Naive thymus-derived CD4-positive, alpha-beta T cell (primary cell): ENCODE measurements around the gene MACROD2. TPM values are rescaled to one million over a fixed set of nuclear protein-coding genes. Genes with fewer than 3 reads are reported as not detected.

Experiments
- ATAC-seq: fragments of 150-1000 bp; cut with Tn5 transposase; 2 replicates; pipeline ENCODE4 v1.10.0; 2021; ENCODE audit warnings: mild to moderate bottlenecking, moderate library complexity
- CTCF ChIA-PET: fragments of 350-600 bp; sonication (Branson Sonifier 250); formaldehyde crosslinking; loops from one replicate; lab custom pipeline; 2021; ENCODE audit warnings: antibody characterized with exemption; lab: Charles Lee
- POLR2A ChIA-PET: fragments of 350-600 bp; sonication (Branson Sonifier 250); formaldehyde crosslinking; loops from one replicate; lab custom pipeline; 2021; ENCODE audit warnings: antibody characterized with exemption, inconsistent platforms; lab: Charles Lee
- DNase-seq, 9 donors: peaks; one replicate each; pipeline versions ENCODE4 v3.0.0 to v3.0.0-alpha.2; 2020 to 2022; ENCODE audit warnings: mixed read lengths in 1 of 9
- H3K27ac ChIP-seq: one replicate; pipeline ENCODE4 v1.7.0; 2013; ENCODE audit warnings: mild to moderate bottlenecking, low read depth, low read length, moderate library complexity
- H3K27me3 ChIP-seq, 2 donors: one replicate each; pipeline ENCODE4 v1.7.0; 2013; ENCODE audit warnings: low read length in 2 of 2, mild to moderate bottlenecking in 2 of 2, moderate library complexity in 2 of 2; ENCODE audit not compliant: control insufficient read depth in 2 of 2, insufficient read depth in 2 of 2
- H3K36me3 ChIP-seq, 3 experiments: 1 replicate in 2 of 3; 2 replicates in 1 of 3; pipeline ENCODE4 v1.7.0; 2013; ENCODE audit warnings: low read length in 3 of 3, mild to moderate bottlenecking in 3 of 3, moderate library complexity in 1 of 3; ENCODE audit not compliant: insufficient read depth in 3 of 3, control insufficient read depth in 2 of 3
- H3K4me1 ChIP-seq, 2 donors: one replicate each; pipeline ENCODE4 v1.7.0; 2013; ENCODE audit warnings: low read length in 2 of 2, mild to moderate bottlenecking in 2 of 2, moderate library complexity in 1 of 2; ENCODE audit not compliant: control insufficient read depth in 2 of 2, insufficient read depth in 2 of 2
- H3K4me3 ChIP-seq: 2 replicates; pipeline ENCODE4 v1.7.0; 2013; ENCODE audit warnings: mild to moderate bottlenecking, low read length
- H3K9me3 ChIP-seq, 3 experiments: 1 replicate in 2 of 3; 2 replicates in 1 of 3; pipeline ENCODE4 v1.7.0; 2013; ENCODE audit warnings: low read length in 3 of 3; ENCODE audit not compliant: control insufficient read depth in 2 of 3
- H3K27ac Mint-ChIP-seq, 9 donors: one replicate each; pipeline ENCODE4 v1.8.0; 2020 to 2022; ENCODE audit warnings: mixed read lengths in 9 of 9, mild to moderate bottlenecking in 8 of 9, moderate library complexity in 5 of 9, inconsistent platforms in 2 of 9
- H3K27me3 Mint-ChIP-seq, 5 donors: one replicate each; pipeline ENCODE4 v1.8.0; 2021 to 2022; ENCODE audit warnings: mixed read lengths in 5 of 5, mild to moderate bottlenecking in 1 of 5
- H3K36me3 Mint-ChIP-seq, 5 donors: one replicate each; pipeline ENCODE4 v1.8.0; 2020 to 2022; ENCODE audit warnings: mixed read lengths in 5 of 5, mild to moderate bottlenecking in 3 of 5, inconsistent platforms in 1 of 5
- H3K4me1 Mint-ChIP-seq, 7 donors: one replicate each; pipeline ENCODE4 v1.8.0; 2020 to 2022; ENCODE audit warnings: mixed read lengths in 7 of 7, mild to moderate bottlenecking in 3 of 7, inconsistent platforms in 1 of 7
- H3K4me3 Mint-ChIP-seq, 10 donors: one replicate each; pipeline ENCODE4 v1.8.0; 2020 to 2022; ENCODE audit warnings: mild to moderate bottlenecking in 10 of 10, mixed read lengths in 10 of 10, moderate library complexity in 6 of 10, inconsistent platforms in 2 of 10
- H3K9me3 Mint-ChIP-seq, 11 donors: one replicate each; pipeline ENCODE4 v1.8.0; 2020 to 2022; ENCODE audit warnings: mixed read lengths in 11 of 11, mild to moderate bottlenecking in 4 of 11, inconsistent platforms in 1 of 11, moderate library complexity in 1 of 11
- intact Hi-C, 2 donors: fragments of 100-400 bp; cut with micrococcal nuclease; formaldehyde crosslinking; loops; one replicate each; pipeline ENCODE4 v1.15.1; 2023
- polyA plus RNA-seq, 2 donors: library from polyadenylated mRNA; unstranded; fragments of 300-500 nt; fragmentation: Illumina TruSeq; gene quantifications; one replicate each; pipeline ENCODE4 v1.2.3, GENCODE V29; 2021
- total RNA-seq, 6 experiments: library from RNA in 5 of 6; stranded (reverse) in 5 of 6; gene quantifications; 1 replicate in 5 of 6; 2 replicates in 1 of 6; pipeline ENCODE4 v1.2.3 and lab custom pipeline; 2021 to 2026

The MACROD2 gene
- total and polyA plus RNA-seq, 7 experiments from 2014 or later = 0.27 to 0.86 (median 0.34) TPM; not detected in 4

DNA sequence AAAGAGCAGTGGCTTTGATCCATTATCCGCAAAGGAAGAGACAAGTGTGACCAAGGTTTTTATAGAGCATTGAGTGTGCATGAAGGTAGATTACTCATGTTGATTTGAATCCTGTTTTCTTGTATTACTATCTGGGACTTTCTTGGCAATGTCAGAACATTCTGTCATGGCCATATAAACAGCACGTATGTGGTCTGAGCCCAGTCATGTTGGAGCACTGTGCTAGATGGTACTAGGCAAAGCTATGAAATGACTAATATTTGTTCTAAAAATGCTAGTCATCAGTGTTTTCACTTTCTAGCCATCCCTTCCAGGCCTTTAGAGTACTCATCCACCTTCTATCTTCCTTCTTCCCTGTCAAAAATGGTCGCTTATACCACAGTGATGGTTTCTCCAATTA lies 620.7 kb downstream of the MACROD2 start:
- no peaks in the 10 kb centered on the region for H3K4me1 ChIP-seq
- DNase-seq (no peak), ATAC-seq (no peak)
- no peak overlapping the region for H3K4me3 ChIP-seq
- H3K36me3 ChIP-seq = no peaks in the 10 kb centered on the region
- H3K27me3 Mint-ChIP-seq = no peaks in the 10 kb centered on the region
- H3K36me3 Mint-ChIP-seq = no peaks in the 10 kb centered on the region
- no peaks in the 10 kb centered on the region for H3K4me1 Mint-ChIP-seq
- intact Hi-C loops = no loop called here
- H3K9me3 ChIP-seq = no peaks in the 10 kb centered on the region
- peaks cover 0 to 24% (median 4%) of the 10 kb centered on the region in 11 donors for H3K9me3 Mint-ChIP-seq
- no peak overlapping the region for H3K4me3 Mint-ChIP-seq
- H3K27ac Mint-ChIP-seq = no peak overlapping the region
- POLR2A ChIA-PET = no interaction called here
- CTCF ChIA-PET = no interaction called here
- H3K27me3 ChIP-seq = no peaks in the 10 kb centered on the region
- H3K27ac ChIP-seq = no peak overlapping the region

DNA sequence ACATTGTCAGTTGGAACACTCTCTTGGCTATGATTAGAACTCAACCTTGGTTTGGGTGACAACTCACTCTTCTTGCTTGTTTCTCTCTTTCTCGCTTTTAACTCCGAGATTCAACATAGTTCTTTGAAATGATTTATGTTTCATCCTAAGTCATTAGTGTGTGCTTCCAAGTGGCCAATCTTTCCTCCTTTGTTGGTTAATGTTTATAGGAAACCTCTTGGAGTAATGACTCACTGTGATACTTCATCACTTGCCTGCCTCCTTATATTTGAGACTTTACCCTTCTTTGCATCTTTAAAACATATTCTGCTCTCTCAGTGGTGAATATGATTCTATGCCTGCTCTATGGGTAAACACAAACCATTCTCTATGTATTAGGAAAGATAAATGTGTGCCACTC lies 621.8 kb downstream of the MACROD2 start:
- ATAC-seq (no peak), DNase-seq (no peak)
- Mint-ChIP-seq H3K36me3 (no peaks in the 10 kb centered on the region), H3K27ac (no peak overlapping the region), H3K4me3 (no peak overlapping the region), H3K27me3 (no peaks in the 10 kb centered on the region), H3K9me3 (peaks cover 0 to 24% (median 4%) of the 10 kb centered on the region in 11 donors), H3K4me1 (no peaks in the 10 kb centered on the region)
- intact Hi-C loops = no loop called here
- Histone ChIP-seq H3K27me3 (no peaks in the 10 kb centered on the region), H3K4me1 (no peaks in the 10 kb centered on the region), H3K36me3 (no peaks in the 10 kb centered on the region), H3K4me3 (no peak overlapping the region), H3K9me3 (no peaks in the 10 kb centered on the region), H3K27ac (no peak overlapping the region)
- CTCF ChIA-PET = no interaction called here
- POLR2A ChIA-PET = interaction anchor here (0.7 kb wide), 1 partner anchor 9 kb away, joined by 3 read pairs; no protein-coding TSS in a partner anchor

- CTCF ChIA-PET = no interaction called here
- Histone ChIP-seq H3K4me1 (no peaks in the 10 kb centered on the region), H3K27me3 (no peaks in the 10 kb centered on the region), H3K4me3 (no peak overlapping the region), H3K36me3 (no peaks in the 10 kb centered on the region), H3K27ac (no peak overlapping the region), H3K9me3 (no peaks in the 10 kb centered on the region)
- no peak for DNase-seq
- intact Hi-C loops = no loop called here
- Mint-ChIP-seq H3K4me3 (no peak overlapping the region), H3K27ac (no peak overlapping the region), H3K36me3 (no peaks in the 10 kb centered on the region), H3K4me1 (no peaks in the 10 kb centered on the region), H3K9me3 (peaks cover 0 to 24% (median 6%) of the 10 kb centered on the region in 11 donors), H3K27me3 (no peaks in the 10 kb centered on the region)
- ATAC-seq = no peak
- POLR2A ChIA-PET = no interaction called here
Measured at GRCh38 chr20:14619411-14619810, 624.1 kb downstream of the MACROD2 start.

GRCh38 chr20:14622796-14623195 lies 627.5 kb downstream of the MACROD2 start:
- no peak overlapping the region for H3K4me3 Mint-ChIP-seq
- no peaks in the 10 kb centered on the region for H3K27me3 Mint-ChIP-seq
- H3K9me3 ChIP-seq = no peaks in the 10 kb centered on the region
- no peak for DNase-seq
- CTCF ChIA-PET = no interaction called here
- peaks cover 0 to 12% (median 3%) of the 10 kb centered on the region in 11 donors for H3K9me3 Mint-ChIP-seq
- intact Hi-C loops = no loop called here
- H3K4me1 Mint-ChIP-seq = no peaks in the 10 kb centered on the region
- no peaks in the 10 kb centered on the region for H3K36me3 Mint-ChIP-seq
- no peak overlapping the region for H3K27ac Mint-ChIP-seq
- no peaks in the 10 kb centered on the region for H3K4me1 ChIP-seq
- H3K27me3 ChIP-seq = no peaks in the 10 kb centered on the region
- no peak for ATAC-seq
- H3K36me3 ChIP-seq = no peaks in the 10 kb centered on the region
- H3K4me3 ChIP-seq = no peak overlapping the region
- H3K27ac ChIP-seq = no peak overlapping the region
- POLR2A ChIA-PET = no interaction called here

DNA sequence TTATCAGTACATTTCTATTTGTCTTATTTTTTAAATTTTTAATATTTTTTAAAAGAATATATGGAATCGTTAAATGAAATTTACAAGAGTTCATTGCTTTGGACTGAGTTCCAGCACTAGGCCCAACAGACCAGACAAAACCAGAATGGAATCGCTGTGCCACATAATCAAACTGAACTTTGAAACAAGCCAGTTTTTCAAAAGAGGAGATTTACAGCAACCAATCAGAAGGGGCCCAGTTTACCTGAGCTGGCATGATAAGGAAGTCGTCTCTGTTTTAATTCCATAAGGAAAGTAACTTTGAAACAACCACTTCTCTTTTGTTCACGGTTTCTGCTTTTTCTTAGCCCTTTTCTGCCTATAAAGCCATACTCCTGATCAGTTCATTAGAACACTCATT lies 635.7 kb downstream of the MACROD2 start:
- Mint-ChIP-seq H3K4me1 (no peaks in the 10 kb centered on the region), H3K36me3 (no peaks in the 10 kb centered on the region), H3K27ac (no peak overlapping the region), H3K27me3 (no peaks in the 10 kb centered on the region), H3K4me3 (no peak overlapping the region), H3K9me3 (peaks cover 0 to 20% (median 5%) of the 10 kb centered on the region in 11 donors)
- no peak overlapping the region for H3K4me3 ChIP-seq
- H3K36me3 ChIP-seq = no peaks in the 10 kb centered on the region
- DNase-seq (no peak), ATAC-seq (no peak)
- H3K27me3 ChIP-seq = no peaks in the 10 kb centered on the region
- H3K27ac ChIP-seq = no peak overlapping the region
- intact Hi-C loops = no loop called here
- ChIA-PET POLR2A (no interaction called here), CTCF (no interaction called here)
- no peaks in the 10 kb centered on the region for H3K4me1 ChIP-seq
- H3K9me3 ChIP-seq = peaks cover 0 to 3% (median 0%) of the 10 kb centered on the region in 3 experiments

- Histone ChIP-seq H3K9me3 (peaks cover 0 to 3% (median 0%) of the 10 kb centered on the region in 3 experiments), H3K27me3 (no peaks in the 10 kb centered on the region), H3K36me3 (no peaks in the 10 kb centered on the region), H3K4me3 (no peak overlapping the region), H3K27ac (no peak overlapping the region), H3K4me1 (no peaks in the 10 kb centered on the region)
- Mint-ChIP-seq H3K27me3 (no peaks in the 10 kb centered on the region), H3K4me3 (no peak overlapping the region), H3K4me1 (no peaks in the 10 kb centered on the region), H3K36me3 (peaks cover 0 to 3% (median 0%) of the 10 kb centered on the region in 5 donors), H3K27ac (no peak overlapping the region), H3K9me3 (peaks cover 2 to 27% (median 5%) of the 10 kb centered on the region in 11 donors)
- ChIA-PET POLR2A (no interaction called here), CTCF (no interaction called here)
- no peak for ATAC-seq
- DNase-seq = no peak
- intact Hi-C loops = no loop called here
Measured at GRCh38 chr20:14632906-14633305, 637.6 kb downstream of the MACROD2 start.

GRCh38 chr20:14633507-14633906 lies 638.2 kb downstream of the MACROD2 start:
- ATAC-seq (no peak), DNase-seq (no peak)
- Mint-ChIP-seq H3K4me1 (no peaks in the 10 kb centered on the region), H3K9me3 (peaks cover 2 to 21% (median 5%) of the 10 kb centered on the region in 11 donors), H3K27ac (no peak overlapping the region), H3K36me3 (peaks cover 0 to 3% (median 0%) of the 10 kb centered on the region in 5 donors), H3K27me3 (no peaks in the 10 kb centered on the region), H3K4me3 (no peak overlapping the region)
- ChIA-PET CTCF (no interaction called here), POLR2A (no interaction called here)
- no peak overlapping the region for H3K4me3 ChIP-seq
- no peaks in the 10 kb centered on the region for H3K4me1 ChIP-seq
- intact Hi-C loops = no loop called here
- no peaks in the 10 kb centered on the region for H3K36me3 ChIP-seq
- H3K9me3 ChIP-seq = peaks cover 0 to 3% (median 0%) of the 10 kb centered on the region in 3 experiments
- H3K27me3 ChIP-seq = no peaks in the 10 kb centered on the region
- no peak overlapping the region for H3K27ac ChIP-seq
